GM12865 (cell line): ENCODE measurements around the gene OR52I1.

ENCODE experiments used
- DNase-seq: peaks from one replicate; pipeline ENCODE4 v3.0.0; 2010; ENCODE audit warnings: low read depth
- H3K4me3 ChIP-seq: 2 replicates; pipeline ENCODE4 v1.5.1; 2011; ENCODE audit warnings: mild to moderate bottlenecking, low read depth, low read length, control low read depth
- CTCF ChIP-seq: IDR thresholded peaks from 2 replicates; pipeline ENCODE4 v1.5.1; 2011; ENCODE audit warnings: low read length, control low read depth, low read depth, inconsistent platforms; ENCODE audit not compliant: insufficient read depth; ENCODE audit errors: missing control alignments

The OR52I1 gene

DNA sequence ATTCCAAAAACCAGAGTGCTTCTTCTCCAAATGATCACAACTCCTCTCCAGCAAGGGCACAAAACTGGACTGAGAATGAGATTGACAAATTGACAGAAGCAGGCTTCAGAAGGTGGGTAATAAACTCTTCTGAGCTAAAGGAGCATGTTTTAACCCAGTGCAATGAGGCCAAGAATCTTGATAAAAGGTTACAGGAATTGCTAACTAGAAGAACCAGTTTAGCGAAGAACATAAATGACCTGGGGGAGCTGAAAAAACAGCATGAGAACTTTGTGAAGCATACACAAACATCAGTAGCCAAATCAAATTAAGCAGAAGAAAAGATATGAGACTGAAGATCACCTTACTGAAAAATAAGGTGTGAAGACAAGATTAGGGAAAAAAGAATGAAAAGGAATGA, 33.4 kb upstream of the OR52I1 start:
- no peak for DNase-seq
- no peak for TF ChIP-seq CTCF
- H3K4me3 ChIP-seq = no peak overlapping the region

GRCh38 chr11:4565371-4565770, 28.5 kb upstream of the OR52I1 start:
- no peak for TF ChIP-seq CTCF

DNA sequence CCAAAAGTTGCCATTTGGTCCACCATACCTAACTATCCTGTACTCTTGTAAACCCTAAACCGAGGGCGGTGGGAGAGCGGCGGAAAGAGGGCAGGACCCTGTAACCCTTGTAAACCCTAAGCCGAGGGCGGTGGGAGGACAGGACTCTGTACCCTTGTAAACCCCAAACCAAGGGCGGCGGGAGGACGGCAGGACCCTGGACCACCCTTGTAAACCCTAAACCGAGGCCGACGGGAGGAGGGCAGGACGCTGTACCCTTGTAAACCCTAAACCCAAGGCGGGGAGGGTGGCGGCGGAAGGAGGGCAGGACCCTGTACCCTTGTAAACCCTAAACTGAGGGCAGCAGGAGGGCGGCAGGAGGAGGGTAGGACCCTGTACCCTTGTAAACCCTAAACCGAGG, 24.8 kb upstream of the OR52I1 start:
- no peak overlapping the region for H3K4me3 ChIP-seq
- TF ChIP-seq CTCF = no peak
- DNase-seq = no peak

More at GRCh38 chr11:4565371-4565770, 28.5 kb upstream of the OR52I1 start:
- DNase-seq = no peak
- no peak overlapping the region for H3K4me3 ChIP-seq

DNA sequence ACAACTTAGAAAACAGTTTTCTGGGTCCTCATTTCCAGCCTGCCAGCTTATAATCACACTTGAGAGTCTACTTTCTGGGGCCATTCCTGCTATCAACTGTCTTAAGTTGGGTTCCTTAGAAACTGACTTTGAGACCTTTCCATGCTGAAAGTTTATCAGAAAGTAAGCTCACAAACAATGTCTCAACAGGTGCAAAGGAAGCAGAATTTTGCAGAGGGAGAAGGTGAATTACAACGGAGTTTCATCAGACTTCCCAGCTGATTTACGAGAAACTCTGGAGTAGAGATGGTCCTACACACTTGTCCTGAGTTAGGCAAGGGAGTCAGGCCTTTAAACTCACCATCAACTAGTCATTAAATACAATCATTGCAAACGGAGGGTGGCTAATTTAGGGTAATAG, 17.0 kb upstream of the OR52I1 start:
- no peak for DNase-seq
- TF ChIP-seq CTCF = no peak

GRCh38 chr11:4577761-4578160, 16.1 kb upstream of the OR52I1 start:
- TF ChIP-seq CTCF = no peak
- no peak overlapping the region for H3K4me3 ChIP-seq
- DNase-seq = no peak

More for the DNA sequence above, 17.0 kb upstream of the OR52I1 start:
- no peak overlapping the region for H3K4me3 ChIP-seq

GRCh38 chr11:4578624-4579023, 15.2 kb upstream of the OR52I1 start:
- TF ChIP-seq CTCF = no peak
- H3K4me3 ChIP-seq = no peak overlapping the region
- no peak for DNase-seq

DNA sequence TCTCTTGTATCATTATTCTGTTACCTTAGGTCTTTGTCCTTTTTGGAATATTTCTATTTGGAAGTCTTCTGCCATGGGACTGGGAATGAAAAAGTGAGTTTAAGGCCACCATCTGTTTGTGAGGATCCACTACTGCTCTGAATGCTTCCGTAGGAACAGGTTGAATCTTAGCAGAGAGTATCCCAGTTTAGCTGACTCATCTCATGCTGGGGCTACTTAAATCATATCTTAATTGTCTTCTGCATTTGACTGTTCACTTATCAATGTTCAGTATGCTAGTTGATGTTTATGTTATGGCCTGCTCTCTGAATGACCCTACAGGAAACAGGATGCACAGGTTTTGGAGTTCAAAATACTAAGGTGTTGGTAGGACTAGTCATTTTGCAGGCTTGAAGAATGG, 13.7 kb upstream of the OR52I1 start:
- H3K4me3 ChIP-seq = no peak overlapping the region
- DNase-seq = no peak
- no peak for TF ChIP-seq CTCF
